HG02943 (cell line): Measurements from ENCODE around the gene CHRNE.
"Not testable (repeated sequence)": the region's sequence is repeated elsewhere in the genome, so short reads cannot be mapped to it uniquely, and the experiment has no call there.

Source experiments
- ATAC-seq: cut with Tn5 transposase; IDR thresholded peaks from one replicate; pipeline ENCODE4 v1.9.1; 2021; ENCODE audit warnings: mild to moderate bottlenecking, low read depth, moderate library complexity; ENCODE audit not compliant: unreplicated experiment

Gene CHRNE

DNA sequence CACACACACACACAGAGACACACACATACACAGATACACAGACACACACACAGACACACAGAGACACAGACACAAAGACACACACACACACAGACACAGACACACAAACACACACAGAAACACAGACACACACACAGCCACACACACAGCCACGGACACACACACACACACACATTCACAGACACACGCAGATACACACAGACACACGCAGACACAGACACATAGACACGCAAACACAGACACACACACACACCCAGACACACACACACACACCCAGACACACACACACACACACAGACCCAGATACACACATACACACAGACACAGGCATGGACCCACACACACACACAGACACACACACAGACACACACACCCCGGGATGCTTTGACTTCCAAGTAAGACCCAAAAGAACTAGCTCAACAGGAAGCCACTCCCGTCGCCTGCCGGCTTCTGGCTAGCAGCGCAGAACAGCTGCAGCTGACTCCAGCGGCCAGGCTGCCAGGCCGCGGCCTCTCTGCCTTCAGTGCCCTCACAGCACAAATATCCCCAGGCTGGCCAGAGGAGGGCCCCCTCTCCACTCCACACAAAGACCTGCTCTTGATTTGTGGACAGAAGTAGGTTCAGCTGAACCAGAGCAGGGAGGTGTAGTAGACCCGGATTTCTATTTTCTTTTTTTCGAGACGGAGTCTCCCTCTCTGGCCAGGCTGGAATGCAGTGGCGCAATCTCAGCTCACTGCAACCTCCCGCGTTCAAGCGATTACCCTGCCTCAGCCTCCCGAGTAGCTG, 6.0 kb upstream of the CHRNE start:
- ATAC-seq: no peak

DNA sequence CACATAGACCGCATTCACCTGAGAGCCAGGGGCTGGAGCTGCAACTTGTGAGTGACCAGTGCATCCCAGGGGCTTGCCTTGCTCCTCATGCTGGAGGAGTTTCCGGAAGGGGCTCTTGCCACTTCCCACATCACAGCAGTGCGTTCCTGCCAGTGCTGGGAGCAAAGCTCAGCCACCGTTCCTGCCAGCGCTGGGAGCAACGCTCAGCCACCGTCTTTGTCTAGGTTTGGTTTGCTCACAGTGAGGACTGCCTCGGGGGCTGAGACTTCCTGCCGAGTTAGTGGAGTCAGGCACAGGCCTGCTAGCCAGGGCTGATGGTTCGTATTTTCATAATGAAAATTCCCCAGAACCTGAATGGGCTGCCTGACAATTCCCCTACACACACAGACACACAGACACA, 5.4 kb upstream of the CHRNE start:
- no peak for ATAC-seq

DNA sequence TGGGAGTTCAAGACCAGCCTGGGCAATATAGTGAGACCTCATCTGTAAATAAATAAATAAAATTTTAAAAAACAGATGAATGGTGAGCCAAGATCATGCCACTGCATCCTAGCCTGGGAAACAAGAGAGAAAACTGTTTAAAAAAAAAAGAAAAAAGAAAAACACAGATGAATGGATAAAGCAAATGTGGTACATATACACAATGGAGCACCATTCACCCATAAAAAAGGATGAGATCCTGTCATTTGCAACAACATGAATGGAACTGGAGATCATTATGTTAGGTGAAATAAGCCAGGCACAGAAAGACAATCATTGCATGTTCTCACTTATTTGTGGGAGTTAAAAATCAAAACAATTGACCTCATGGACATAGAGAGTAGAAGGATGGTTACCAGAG, 3.7 kb upstream of the CHRNE start:
- ATAC-seq: not testable (repeated sequence)

DNA sequence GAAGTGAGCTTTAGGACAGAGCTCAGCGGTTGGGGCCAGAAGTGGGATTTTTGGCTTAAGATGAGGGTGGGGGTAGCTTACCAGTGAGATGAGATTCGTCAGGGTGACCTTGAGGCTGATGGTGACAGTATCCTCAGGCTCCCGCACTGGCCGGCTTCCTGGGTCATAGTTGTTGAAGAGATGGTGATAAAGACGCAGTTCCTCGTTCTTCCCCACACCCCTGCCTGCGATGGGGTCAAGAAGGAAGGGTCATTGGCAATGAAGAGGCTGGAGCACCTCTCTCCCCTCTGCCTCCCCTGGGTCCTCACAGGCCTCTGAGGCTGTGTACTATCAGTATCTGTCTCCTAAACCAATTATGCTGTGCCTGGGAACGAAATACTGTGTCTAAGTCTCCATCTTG, 358 bp downstream of the CHRNE start:
- ATAC-seq: no peak

- no peak for ATAC-seq
Measured at GRCh38 chr17:4901648-4902344, 1.1 kb downstream of the CHRNE start.

GRCh38 chr17:4901108-4901647, 1.7 kb downstream of the CHRNE start:
- no peak for ATAC-seq

- no peak for ATAC-seq
Measured at GRCh38 chr17:4900231-4901107, 2.4 kb downstream of the CHRNE start.

- no peak for ATAC-seq
Measured at GRCh38 chr17:4899341-4900230, 3.3 kb downstream of the CHRNE start, which contains the start of gene C17orf107. TSS of gene C17orf107 (plus strand) at chr17:4899536. CDS start at chr17:4899763, 227 bp downstream.

DNA sequence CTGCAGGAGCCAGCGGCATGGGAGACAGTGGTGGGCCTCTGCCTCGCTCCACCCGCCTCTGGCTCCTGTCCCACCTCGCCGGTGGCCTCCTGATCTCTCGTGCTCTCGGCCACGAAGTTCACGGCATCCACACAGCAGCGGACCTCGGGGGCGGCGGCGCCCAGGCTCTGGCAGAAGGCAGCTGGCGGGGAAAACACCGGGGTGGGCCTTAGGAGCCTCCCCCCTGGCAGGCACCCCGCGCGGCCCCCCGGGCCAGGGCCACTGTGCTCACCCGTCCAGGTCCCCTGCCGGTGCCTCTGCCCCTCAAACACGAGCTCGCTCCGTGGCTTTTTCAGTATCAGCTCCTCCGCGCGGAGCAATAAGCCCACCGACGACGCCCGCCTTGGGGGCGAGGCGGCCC, 4.0 kb downstream of the CHRNE start:
- no peak for ATAC-seq

DNA sequence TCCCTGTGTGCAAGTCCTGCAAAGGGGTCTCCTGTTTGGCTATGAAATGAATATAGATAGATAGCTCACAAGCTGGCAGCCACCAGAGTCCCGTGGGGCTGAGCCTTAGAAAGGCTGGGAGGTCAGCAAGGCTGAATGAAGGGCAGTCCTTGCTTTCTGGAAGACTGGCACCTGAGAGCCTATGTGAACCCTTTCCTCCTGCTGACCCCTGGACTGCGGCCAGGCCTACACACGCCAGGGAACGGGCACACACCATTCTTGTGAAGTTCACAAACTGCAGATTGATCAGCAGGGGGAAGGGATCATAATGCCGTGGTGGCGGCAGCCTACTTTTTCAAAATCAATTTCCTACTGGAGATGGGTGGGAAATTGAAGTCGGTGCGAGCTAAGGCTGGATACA, 4.5 kb downstream of the CHRNE start:
- ATAC-seq: no peak

GRCh38 chr17:4897785-4898184, 5.1 kb downstream of the CHRNE start:
- no peak for ATAC-seq

DNA sequence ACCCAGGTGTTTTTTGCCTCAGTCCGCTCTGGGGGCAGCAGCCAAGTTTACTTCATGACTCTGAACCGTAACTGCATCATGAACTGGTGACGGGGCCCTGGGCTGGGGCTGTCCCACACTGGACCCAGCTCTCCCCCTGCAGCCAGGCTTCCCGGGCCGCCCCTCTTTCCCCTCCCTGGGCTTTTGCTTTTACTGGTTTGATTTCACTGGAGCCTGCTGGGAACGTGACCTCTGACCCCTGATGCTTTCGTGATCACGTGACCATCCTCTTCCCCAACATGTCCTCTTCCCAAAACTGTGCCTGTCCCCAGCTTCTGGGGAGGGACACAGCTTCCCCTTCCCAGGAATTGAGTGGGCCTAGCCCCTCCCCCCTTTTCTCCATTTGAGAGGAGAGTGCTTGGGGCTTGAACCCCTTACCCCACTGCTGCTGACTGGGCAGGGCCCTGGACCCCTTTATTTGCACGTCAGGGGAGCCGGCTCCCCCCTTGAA, 5.7 kb downstream of the CHRNE start:
- ATAC-seq: no peak

- ATAC-seq: no peak
Measured at GRCh38 chr17:4896332-4897197, 6.3 kb downstream of the CHRNE start.

GRCh38 chr17:4895657-4896331, 7.1 kb downstream of the CHRNE start:
- no peak for ATAC-seq

DNA sequence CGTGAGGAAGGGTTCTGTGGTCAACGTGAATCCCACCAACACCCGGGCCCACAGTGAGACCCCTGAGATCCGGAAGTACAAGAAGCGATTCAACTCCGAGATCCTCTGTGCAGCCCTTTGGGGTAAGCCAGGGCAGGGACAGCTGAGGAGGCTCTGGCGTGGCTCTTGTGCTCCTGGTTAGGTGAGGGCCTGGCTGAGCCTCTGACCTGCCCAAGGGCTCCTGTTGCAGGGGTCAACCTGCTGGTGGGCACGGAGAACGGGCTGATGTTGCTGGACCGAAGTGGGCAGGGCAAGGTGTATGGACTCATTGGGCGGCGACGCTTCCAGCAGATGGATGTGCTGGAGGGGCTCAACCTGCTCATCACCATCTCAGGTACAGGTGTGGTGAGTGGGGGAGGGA, 7.8 kb downstream of the CHRNE start:
- no peak for ATAC-seq

GRCh38 chr17:4893721-4894560, 9.0 kb downstream of the CHRNE start:
- ATAC-seq: no peak

DNA sequence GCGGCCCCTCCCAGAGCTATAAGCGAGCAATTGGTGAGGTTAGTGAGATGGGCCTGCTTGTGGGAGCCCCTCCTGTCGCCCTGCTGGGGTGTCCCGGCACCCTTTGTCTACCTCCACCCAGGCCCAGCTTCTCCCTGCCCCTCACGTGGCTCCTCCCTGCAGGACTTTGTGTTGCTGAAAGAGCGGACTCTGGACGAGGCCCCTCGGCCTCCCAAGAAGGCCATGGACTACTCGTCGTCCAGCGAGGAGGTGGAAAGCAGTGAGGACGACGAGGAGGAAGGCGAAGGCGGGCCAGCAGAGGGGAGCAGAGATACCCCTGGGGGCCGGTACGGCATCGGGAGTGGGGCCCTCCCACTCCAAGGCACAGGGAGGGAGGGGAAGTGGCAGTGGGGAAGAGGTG, 9.6 kb downstream of the CHRNE start:
- ATAC-seq: no peak
